NT2/D1 (cell line): ENCODE data around the gene GPR87.

Experiments used
- YY1 ChIP-seq: IDR thresholded peaks from 2 replicates; pipeline ENCODE4 v1.6.1; 2011; ENCODE audit not compliant: insufficient read length, insufficient read depth
- ZNF274 ChIP-seq: IDR thresholded peaks from 2 replicates; pipeline ENCODE4 v1.6.1; 2011; ENCODE audit warnings: mild to moderate bottlenecking, low read depth, low read length

- TF ChIP-seq ZNF274 = no peak
- TF ChIP-seq YY1 = no peak
These were observed 13.8 kb upstream of the GPR87 start for GRCh38 chr3:151330379-151330778.
